PC-3 (cell line): ENCODE measurements around the gene NATD1.

Experiments used
- EZH2 ChIP-seq: fragments of 300-600 bp; sonication (generic); IDR thresholded peaks from one replicate; pipeline ENCODE4 v1.6.1; 2017; ENCODE audit warnings: antibody characterized with exemption, mild to moderate bottlenecking, low read length; ENCODE audit not compliant: unreplicated experiment
- EZH2phosphoT487 ChIP-seq: fragments of 300-600 bp; sonication (generic); IDR thresholded peaks from 2 replicates; pipeline ENCODE4 v1.6.1; 2018; ENCODE audit warnings: mild to moderate bottlenecking, antibody characterized with exemption, low read length, borderline replicate concordance
- TF ChIP-seq, protein P1 (sequence below): fragments of 300-600 bp; sonication (generic); conservative IDR thresholded peaks from 2 replicates; pipeline ENCODE4 v1.5.1; 2017; ENCODE audit warnings: antibody characterized with exemption, low read depth, mild to moderate bottlenecking, low read length

DNA sequence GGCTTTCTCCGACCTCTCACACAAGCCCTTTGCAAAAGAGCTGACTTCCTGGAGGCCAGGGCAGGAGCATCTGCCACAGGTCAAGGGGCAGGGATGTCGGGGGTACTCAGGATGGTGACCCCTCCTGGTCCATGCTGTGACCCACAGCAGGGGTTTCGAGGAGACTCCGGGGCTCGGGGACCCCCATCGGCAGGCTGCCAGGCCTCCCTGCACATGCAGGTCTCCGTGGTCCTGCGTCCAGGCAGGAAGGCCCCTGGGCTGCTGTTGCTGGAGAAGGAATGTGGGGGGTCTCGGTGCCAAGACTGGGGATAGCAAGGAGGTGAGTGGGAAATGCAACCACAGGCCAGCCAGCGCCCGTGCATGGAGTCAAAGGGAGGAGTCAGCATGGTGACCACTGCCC lies 11.6 kb downstream of the NATD1 start:
- TF ChIP-seq, protein P1, sequence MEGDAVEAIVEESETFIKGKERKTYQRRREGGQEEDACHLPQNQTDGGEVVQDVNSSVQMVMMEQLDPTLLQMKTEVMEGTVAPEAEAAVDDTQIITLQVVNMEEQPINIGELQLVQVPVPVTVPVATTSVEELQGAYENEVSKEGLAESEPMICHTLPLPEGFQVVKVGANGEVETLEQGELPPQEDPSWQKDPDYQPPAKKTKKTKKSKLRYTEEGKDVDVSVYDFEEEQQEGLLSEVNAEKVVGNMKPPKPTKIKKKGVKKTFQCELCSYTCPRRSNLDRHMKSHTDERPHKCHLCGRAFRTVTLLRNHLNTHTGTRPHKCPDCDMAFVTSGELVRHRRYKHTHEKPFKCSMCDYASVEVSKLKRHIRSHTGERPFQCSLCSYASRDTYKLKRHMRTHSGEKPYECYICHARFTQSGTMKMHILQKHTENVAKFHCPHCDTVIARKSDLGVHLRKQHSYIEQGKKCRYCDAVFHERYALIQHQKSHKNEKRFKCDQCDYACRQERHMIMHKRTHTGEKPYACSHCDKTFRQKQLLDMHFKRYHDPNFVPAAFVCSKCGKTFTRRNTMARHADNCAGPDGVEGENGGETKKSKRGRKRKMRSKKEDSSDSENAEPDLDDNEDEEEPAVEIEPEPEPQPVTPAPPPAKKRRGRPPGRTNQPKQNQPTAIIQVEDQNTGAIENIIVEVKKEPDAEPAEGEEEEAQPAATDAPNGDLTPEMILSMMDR = no peak
- no peak for TF ChIP-seq EZH2
- TF ChIP-seq EZH2phosphoT487 = no peak
